ENCODE results near the gene GPR65.

Gene GPR65

GRCh38 chr14:88040146-88040545 is 35.2 kb downstream of the GPR65 start:
- DNase-seq = no peak

DNA sequence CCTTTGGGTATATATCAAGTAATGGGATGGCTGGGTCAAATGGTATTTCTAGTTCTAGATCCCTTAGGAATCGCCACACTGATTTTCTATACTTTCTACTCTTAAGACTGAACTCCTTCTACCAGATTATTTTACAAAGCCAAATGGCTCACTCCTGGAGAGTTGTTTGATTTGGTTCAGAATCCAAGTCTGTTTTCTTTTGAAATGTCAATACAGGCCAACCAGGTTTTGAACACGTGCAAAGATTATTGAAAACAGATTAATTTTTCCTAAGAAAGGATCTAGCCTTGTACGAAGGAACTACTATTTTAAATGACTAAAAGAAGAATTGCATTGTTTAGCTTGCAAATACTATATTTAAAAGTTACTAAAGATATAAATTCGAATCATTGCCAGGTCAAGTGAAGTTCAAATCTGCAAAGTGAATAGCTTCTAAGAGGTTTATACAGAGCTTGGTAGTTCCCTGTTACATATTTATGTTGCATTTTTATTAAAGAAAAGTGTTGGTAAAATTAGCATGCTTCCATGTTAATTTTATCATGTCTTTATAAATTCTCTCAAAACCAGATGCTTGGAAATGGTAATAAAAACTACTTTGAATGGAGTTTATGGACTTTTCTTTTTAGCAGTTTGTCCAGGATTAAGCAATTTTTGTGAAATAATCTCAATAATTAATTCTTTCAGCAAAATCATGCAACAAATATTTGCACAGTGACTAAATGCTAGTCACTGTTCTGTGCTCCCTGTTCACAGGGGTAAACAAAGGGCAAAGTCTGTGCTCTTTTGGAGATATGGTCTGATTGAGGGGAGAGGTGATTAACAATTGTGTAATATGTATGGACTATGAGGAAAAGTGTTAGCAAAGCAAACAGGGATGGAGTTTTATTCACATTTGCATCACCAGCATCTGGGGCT is 38.9 kb downstream of the GPR65 start:
- DNase-seq = no peak

GRCh38 chr14:88044444-88044758 is 39.5 kb downstream of the GPR65 start:
- DNase-seq = no peak

GRCh38 chr14:88044776-88045446 is 40.0 kb downstream of the GPR65 start:
- DNase-seq = no peak

- DNase-seq = no peak
Measured at GRCh38 chr14:88045705-88046104, 40.8 kb downstream of the GPR65 start.

GRCh38 chr14:88048351-88048750 is 43.4 kb downstream of the GPR65 start:
- no peak for DNase-seq

- DNase-seq = no peak
Measured at GRCh38 chr14:88049266-88049665, 44.3 kb downstream of the GPR65 start.

DNA sequence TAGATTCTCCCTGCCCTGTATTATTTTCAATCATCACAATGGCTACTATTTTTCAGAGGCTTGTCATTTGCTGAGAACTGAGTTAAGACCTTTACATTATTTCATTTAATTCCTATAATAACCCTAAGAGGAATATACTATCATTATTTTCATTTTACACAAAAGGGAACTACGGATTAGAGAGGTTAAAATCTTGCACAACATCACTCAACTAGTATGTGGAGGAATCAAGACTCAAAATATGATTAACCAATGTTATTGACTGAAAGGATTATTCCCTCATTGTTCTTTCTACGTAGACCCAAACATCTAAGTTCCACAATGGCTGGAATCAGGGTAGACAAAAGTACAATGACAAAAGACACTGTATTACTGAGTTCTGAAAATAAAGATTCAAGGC is 45.0 kb downstream of the GPR65 start:
- DNase-seq = no peak

GRCh38 chr14:88060576-88060975 is 55.6 kb downstream of the GPR65 start:
- DNase-seq = no peak

- no peak for DNase-seq
Measured at GRCh38 chr14:88063811-88064210, 58.9 kb downstream of the GPR65 start.
